Stimulated activated CD8-positive, alpha-beta memory T cell treated with anti-CD3 and anti-CD28 coated beads, Interleukin-15, amount 100 ng/mL, for 24 hours (primary cell): ENCODE measurements around the gene SAA4.
"Not testable (repeated sequence)": the region's sequence is repeated elsewhere in the genome, so short reads cannot be mapped to it uniquely, and the experiment has no call there.

ENCODE experiments used
- DNase-seq: peaks from one replicate; pipeline ENCODE4 v3.0.0-alpha.2; 2020; ENCODE audit warnings: low read depth

Gene SAA4

DNA sequence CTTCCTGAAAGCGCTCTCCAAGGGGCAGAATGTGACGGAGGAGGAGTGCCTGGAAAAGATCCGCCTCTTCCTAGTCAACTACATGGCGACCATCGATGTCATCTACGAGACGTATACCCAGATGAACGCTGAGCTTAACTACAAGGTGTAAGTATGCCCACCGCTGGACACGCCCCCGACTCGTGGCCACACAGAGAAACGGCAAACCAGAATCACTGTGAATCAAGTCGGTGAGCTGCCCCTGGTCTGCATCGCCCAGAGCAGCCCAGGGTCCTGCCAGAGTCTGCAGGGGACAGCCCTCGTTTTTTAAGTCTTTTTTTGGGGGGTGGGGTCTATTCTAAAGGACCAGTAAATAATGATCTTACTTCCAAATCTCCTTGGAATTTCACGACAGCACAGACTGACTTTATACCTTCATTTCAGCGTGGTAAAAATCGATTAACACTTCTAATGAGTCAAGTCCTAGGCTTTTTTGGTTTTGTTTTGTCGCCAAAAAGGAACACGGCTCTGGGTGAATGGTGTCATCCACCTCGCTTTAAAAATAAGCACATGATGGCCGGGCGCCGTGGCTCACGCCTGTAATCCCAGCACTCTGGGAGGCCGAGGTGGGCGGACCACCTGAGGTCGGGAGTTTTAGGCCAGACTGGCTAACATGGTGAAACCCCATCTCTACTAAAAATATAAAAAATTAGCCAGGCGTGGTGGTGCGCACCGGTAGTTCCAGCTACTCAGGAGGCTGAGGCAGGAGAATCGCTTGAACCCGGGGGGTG, 46.9 kb downstream of the SAA4 start:
- not testable (repeated sequence) for DNase-seq

DNA sequence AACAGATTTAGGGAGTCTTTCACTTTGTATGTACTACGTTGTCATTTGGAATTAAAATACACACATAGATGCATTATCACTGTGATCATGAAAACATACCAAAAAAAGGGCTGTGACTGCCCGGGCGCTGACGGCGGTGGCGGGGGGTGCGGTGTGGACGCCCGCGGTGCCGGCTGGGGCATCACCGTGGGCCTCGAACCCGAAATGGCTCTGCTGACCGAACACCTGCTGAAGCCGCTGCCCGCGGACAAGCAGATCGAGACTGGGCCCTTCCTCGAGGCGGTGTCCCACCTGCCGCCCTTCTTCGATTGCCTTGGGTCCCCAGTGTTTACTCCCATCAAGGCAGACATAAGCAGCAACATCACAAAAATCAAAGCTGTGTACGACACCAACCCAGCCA, 47.8 kb downstream of the SAA4 start:
- no peak for DNase-seq
